GM23338 (cell line): Measurements from ENCODE around the gene CEP89. TPM values are rescaled to one million over a fixed set of nuclear protein-coding genes. Genes with fewer than 3 reads are reported as not detected.

Experiments
- ATAC-seq: fragments of 200-7000 bp; cut with Tn5 transposase; 3 replicates; pipeline ENCODE4 v1.9.1; 2020
- DNase-seq: peaks from one replicate; pipeline ENCODE4 v3.0.0-alpha.2; 2015; ENCODE audit warnings: low spot score
- H2AFZ ChIP-seq: fragments of 200-600 bp; sonication (generic); 2 replicates; pipeline ENCODE4 v1.8.0; 2016; ENCODE audit warnings: antibody characterized with exemption, mild to moderate bottlenecking, moderate library complexity
- H3F3A ChIP-seq: fragments of 200-600 bp; sonication (generic); replicated peaks from 2 replicates; pipeline ENCODE4 v1.8.0; 2017; ENCODE audit warnings: antibody characterized with exemption, mixed run types, low read depth
- H3K27ac ChIP-seq: fragments of 200-600 bp; sonication (generic); 2 replicates; pipeline ENCODE4 v1.6.1; 2016; ENCODE audit warnings: low read depth
- H3K27me3 ChIP-seq: fragments of 200-600 bp; sonication (generic); 2 replicates; pipeline ENCODE4 v1.8.0; 2016; ENCODE audit warnings: mild to moderate bottlenecking, mixed run types, moderate library complexity; ENCODE audit not compliant: insufficient read depth
- H3K36me3 ChIP-seq: fragments of 200-600 bp; sonication (generic); 2 replicates; pipeline ENCODE4 v1.8.0; 2016; ENCODE audit warnings: mild to moderate bottlenecking; ENCODE audit not compliant: insufficient read depth
- H3K4me1 ChIP-seq: fragments of 200-600 bp; sonication (generic); 2 replicates; pipeline ENCODE4 v1.8.0; 2016; ENCODE audit warnings: mild to moderate bottlenecking, moderate library complexity; ENCODE audit not compliant: insufficient read depth
- H3K4me2 ChIP-seq: fragments of 200-600 bp; sonication (generic); 2 replicates; pipeline ENCODE4 v1.7.1; 2017; ENCODE audit warnings: mixed run types
- H3K4me3 ChIP-seq: fragments of 200-600 bp; sonication (generic); 2 replicates; pipeline ENCODE4 v1.6.1; 2016; ENCODE audit warnings: mixed run types
- H3K79me2 ChIP-seq: fragments of 200-600 bp; sonication (generic); replicated peaks from 2 replicates; pipeline ENCODE4 v1.8.0; 2017; ENCODE audit warnings: mild to moderate bottlenecking; ENCODE audit not compliant: insufficient read depth
- H3K9me2 ChIP-seq: fragments of 200-600 bp; sonication (generic); 2 replicates; pipeline ENCODE4 v1.8.0; 2017; ENCODE audit not compliant: insufficient read depth
- H4K20me1 ChIP-seq: fragments of 200-600 bp; sonication (generic); replicated peaks from 2 replicates; pipeline ENCODE4 v1.8.0; 2017; ENCODE audit warnings: mild to moderate bottlenecking; ENCODE audit not compliant: insufficient read depth
- H3K27ac Mint-ChIP-seq: 2 replicates; pipeline ENCODE4 v1.8.0; 2020; ENCODE audit warnings: inconsistent platforms, mild to moderate bottlenecking, moderate library complexity, mixed read lengths
- H3K27me3 Mint-ChIP-seq: 3 replicates; pipeline ENCODE4 v1.8.0; 2022; ENCODE audit warnings: low read depth, mild to moderate bottlenecking, moderate library complexity, mixed read lengths, inconsistent platforms; ENCODE audit not compliant: insufficient read depth, poor library complexity
- H3K36me3 Mint-ChIP-seq: 3 replicates; pipeline ENCODE4 v1.8.0; 2021; ENCODE audit warnings: low read depth, mild to moderate bottlenecking, inconsistent platforms, moderate library complexity, mixed read lengths
- H3K4me1 Mint-ChIP-seq: 3 replicates; pipeline ENCODE4 v1.8.0; 2020; ENCODE audit warnings: mild to moderate bottlenecking, inconsistent platforms, mixed read lengths
- H3K4me3 Mint-ChIP-seq: 3 replicates; pipeline ENCODE4 v1.8.0; 2021; ENCODE audit warnings: moderate library complexity, mild to moderate bottlenecking, inconsistent platforms, mixed read lengths
- H3K9me3 Mint-ChIP-seq: 3 replicates; pipeline ENCODE4 v1.8.0; 2020; ENCODE audit warnings: moderate library complexity, mild to moderate bottlenecking, inconsistent platforms, mixed read lengths
- CREB1 ChIP-seq: fragments of 250-450 bp; sonication (Bioruptor Pico); IDR thresholded peaks from 2 replicates; pipeline ENCODE4 v1.5.0; 2020; ENCODE audit warnings: low read depth, mild to moderate bottlenecking, moderate library complexity
- EZH2 ChIP-seq: fragments of 200-600 bp; sonication (generic); IDR thresholded peaks from one replicate; pipeline ENCODE4 v1.8.0; 2017; ENCODE audit warnings: antibody characterized with exemption, mild to moderate bottlenecking, low read depth; ENCODE audit not compliant: unreplicated experiment
- JUNB ChIP-seq: IDR thresholded peaks from one replicate; pipeline ENCODE4 v1.6.1; 2016; ENCODE audit warnings: antibody characterized with exemption; ENCODE audit not compliant: unreplicated experiment
- NANOG ChIP-seq: IDR thresholded peaks from 2 replicates; pipeline ENCODE4 v1.6.1; 2016; ENCODE audit warnings: antibody characterized with exemption, borderline replicate concordance
- ZNF331 ChIP-seq: fragments of 250-450 bp; sonication (Bioruptor Pico); IDR thresholded peaks from 2 replicates; pipeline ENCODE4 v1.5.0; 2020; ENCODE audit warnings: low read depth, mild to moderate bottlenecking, moderate library complexity
- polyA plus RNA-seq: library from polyadenylated mRNA; unstranded; fragments of >200 nt; fragmentation: Nextera tagmentation; extraction: Ambion mirVana; gene quantifications from 2 replicates; pipeline ENCODE4 v1.2.1, GENCODE V29; 2016
- total RNA-seq: library from RNA; depleted of rRNA; stranded (reverse); fragments of >200 nt; shearing (Covaris generic); gene quantifications from 2 replicates; pipeline ENCODE4 v1.2.3, GENCODE V29; 2014
- TF ChIP-seq, protein P1 (sequence below): fragments of 250-450 bp; sonication (Bioruptor Pico); IDR thresholded peaks from 2 replicates; pipeline ENCODE4 v1.5.0; 2020; ENCODE audit warnings: mild to moderate bottlenecking, moderate library complexity
- TF ChIP-seq, protein P2 (sequence below), 2 experiments: fragments of 200-600 bp in 1 of 2; sonication (generic) in 1 of 2; conservative IDR thresholded peaks; 2 replicates each; pipeline versions ENCODE4 v1.5.1 to v1.6.1; 2016 to 2017; ENCODE audit warnings: antibody characterized with exemption in 2 of 2, low read depth in 2 of 2, mild to moderate bottlenecking in 2 of 2, moderate library complexity in 1 of 2
- TF ChIP-seq, protein P3 (sequence below): IDR thresholded peaks from 2 replicates; pipeline ENCODE4 v1.6.1; 2016; ENCODE audit warnings: antibody characterized with exemption

The CEP89 gene
- total and polyA plus RNA-seq, 2 experiments from 2014 or later: 13.4 to 17.5 TPM

DNA sequence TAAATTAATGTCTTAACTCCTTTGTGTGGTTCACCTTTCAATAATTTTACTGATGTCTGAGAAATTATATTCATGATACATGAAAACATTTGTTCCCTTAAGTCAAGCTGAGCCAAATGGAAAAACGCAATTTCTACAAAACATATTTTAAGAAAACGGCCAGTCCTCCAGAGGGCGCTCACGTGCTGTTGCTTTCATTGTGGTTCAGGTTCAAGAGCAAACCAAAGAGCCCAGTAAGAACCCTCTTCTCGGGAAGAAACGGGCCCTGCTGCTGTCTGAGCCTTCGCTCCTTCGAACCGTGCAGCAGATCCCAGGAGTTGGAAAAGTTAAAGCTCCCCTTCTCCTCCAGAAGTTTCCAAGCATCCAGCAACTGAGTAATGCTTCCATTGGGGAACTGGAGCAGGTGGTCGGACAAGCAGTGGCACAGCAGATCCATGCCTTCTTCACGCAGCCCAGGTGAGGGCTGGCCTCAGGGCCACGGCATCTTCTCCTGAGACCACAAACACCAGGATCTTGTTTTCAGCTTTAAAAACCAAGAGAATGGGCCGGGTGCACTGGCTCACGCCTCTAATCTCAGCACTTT is 4.6 kb upstream of the CEP89 start:
- Histone ChIP-seq H4K20me1 (no peaks in the 10 kb centered on the region), H3F3A (0 out of 2 replicates have a peak, but pooled peaks cover 4% of the 10 kb centered on the region), H3K27me3 (no peaks in the 10 kb centered on the region), H3K9me2 (no peaks in the 10 kb centered on the region), H3K4me2 (no peak overlapping the region), H3K36me3 (no peaks in the 10 kb centered on the region), H3K4me1 (no peaks in the 10 kb centered on the region), H2AFZ (no peak overlapping the region), H3K27ac (0 out of 2 replicates have a peak overlapping the region, but pooled peaks have one; percentile 42), H3K79me2 (peaks cover 2% of the 10 kb centered on the region; the same call in 1 of the 2 replicates), H3K4me3 (no peak overlapping the region)
- peak; percentile 85 for DNase-seq
- no peaks in the 10 kb centered on the region for H3K4me1 Mint-ChIP-seq
- no peak overlapping the region for H3K27ac Mint-ChIP-seq
- H3K36me3 Mint-ChIP-seq: peaks cover 38% of the 10 kb centered on the region
- peak; percentile 6; the same call in 2 of the 3 replicates for ATAC-seq
- peaks cover 7% of the 10 kb centered on the region for H3K27me3 Mint-ChIP-seq
- TF ChIP-seq NANOG (no peak), EZH2 (no peak), JUNB (no peak), ZNF331 (CRISPR knock-in tag) (no peak), CREB1 (CRISPR knock-in tag) (no peak)
- TF ChIP-seq, protein P1, sequence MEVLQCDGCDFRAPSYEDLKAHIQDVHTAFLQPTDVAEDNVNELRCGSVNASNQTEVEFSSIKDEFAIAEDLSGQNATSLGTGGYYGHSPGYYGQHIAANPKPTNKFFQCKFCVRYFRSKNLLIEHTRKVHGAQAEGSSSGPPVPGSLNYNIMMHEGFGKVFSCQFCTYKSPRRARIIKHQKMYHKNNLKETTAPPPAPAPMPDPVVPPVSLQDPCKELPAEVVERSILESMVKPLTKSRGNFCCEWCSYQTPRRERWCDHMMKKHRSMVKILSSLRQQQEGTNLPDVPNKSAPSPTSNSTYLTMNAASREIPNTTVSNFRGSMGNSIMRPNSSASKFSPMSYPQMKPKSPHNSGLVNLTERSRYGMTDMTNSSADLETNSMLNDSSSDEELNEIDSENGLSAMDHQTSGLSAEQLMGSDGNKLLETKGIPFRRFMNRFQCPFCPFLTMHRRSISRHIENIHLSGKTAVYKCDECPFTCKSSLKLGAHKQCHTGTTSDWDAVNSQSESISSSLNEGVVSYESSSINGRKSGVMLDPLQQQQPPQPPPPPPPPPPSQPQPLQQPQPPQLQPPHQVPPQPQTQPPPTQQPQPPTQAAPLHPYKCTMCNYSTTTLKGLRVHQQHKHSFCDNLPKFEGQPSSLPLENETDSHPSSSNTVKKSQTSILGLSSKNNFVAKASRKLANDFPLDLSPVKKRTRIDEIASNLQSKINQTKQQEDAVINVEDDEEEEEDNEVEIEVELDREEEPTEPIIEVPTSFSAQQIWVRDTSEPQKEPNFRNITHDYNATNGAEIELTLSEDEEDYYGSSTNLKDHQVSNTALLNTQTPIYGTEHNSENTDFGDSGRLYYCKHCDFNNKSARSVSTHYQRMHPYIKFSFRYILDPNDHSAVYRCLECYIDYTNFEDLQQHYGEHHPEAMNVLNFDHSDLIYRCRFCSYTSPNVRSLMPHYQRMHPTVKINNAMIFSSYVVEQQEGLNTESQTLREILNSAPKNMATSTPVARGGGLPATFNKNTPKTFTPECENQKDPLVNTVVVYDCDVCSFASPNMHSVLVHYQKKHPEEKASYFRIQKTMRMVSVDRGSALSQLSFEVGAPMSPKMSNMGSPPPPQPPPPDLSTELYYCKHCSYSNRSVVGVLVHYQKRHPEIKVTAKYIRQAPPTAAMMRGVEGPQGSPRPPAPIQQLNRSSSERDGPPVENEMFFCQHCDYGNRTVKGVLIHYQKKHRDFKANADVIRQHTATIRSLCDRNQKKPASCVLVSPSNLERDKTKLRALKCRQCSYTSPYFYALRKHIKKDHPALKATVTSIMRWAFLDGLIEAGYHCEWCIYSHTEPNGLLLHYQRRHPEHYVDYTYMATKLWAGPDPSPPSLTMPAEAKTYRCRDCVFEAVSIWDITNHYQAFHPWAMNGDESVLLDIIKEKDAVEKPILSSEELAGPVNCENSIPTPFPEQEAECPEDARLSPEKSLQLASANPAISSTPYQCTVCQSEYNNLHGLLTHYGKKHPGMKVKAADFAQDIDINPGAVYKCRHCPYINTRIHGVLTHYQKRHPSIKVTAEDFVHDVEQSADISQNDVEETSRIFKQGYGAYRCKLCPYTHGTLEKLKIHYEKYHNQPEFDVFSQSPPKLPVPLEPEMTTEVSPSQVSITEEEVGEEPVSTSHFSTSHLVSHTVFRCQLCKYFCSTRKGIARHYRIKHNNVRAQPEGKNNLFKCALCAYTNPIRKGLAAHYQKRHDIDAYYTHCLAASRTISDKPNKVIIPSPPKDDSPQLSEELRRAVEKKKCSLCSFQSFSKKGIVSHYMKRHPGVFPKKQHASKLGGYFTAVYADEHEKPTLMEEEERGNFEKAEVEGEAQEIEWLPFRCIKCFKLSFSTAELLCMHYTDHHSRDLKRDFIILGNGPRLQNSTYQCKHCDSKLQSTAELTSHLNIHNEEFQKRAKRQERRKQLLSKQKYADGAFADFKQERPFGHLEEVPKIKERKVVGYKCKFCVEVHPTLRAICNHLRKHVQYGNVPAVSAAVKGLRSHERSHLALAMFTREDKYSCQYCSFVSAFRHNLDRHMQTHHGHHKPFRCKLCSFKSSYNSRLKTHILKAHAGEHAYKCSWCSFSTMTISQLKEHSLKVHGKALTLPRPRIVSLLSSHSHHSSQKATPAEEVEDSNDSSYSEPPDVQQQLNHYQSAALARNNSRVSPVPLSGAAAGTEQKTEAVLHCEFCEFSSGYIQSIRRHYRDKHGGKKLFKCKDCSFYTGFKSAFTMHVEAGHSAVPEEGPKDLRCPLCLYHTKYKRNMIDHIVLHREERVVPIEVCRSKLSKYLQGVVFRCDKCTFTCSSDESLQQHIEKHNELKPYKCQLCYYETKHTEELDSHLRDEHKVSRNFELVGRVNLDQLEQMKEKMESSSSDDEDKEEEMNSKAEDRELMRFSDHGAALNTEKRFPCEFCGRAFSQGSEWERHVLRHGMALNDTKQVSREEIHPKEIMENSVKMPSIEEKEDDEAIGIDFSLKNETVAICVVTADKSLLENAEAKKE (CRISPR knock-in tag): no peak
- TF ChIP-seq, protein P2, sequence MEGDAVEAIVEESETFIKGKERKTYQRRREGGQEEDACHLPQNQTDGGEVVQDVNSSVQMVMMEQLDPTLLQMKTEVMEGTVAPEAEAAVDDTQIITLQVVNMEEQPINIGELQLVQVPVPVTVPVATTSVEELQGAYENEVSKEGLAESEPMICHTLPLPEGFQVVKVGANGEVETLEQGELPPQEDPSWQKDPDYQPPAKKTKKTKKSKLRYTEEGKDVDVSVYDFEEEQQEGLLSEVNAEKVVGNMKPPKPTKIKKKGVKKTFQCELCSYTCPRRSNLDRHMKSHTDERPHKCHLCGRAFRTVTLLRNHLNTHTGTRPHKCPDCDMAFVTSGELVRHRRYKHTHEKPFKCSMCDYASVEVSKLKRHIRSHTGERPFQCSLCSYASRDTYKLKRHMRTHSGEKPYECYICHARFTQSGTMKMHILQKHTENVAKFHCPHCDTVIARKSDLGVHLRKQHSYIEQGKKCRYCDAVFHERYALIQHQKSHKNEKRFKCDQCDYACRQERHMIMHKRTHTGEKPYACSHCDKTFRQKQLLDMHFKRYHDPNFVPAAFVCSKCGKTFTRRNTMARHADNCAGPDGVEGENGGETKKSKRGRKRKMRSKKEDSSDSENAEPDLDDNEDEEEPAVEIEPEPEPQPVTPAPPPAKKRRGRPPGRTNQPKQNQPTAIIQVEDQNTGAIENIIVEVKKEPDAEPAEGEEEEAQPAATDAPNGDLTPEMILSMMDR (conservative IDR thresholded peaks at IDR 0.05; ENCODE audit: low read depth in 2 of 2): peak; percentile 87 to 94
- TF ChIP-seq, protein P3, sequence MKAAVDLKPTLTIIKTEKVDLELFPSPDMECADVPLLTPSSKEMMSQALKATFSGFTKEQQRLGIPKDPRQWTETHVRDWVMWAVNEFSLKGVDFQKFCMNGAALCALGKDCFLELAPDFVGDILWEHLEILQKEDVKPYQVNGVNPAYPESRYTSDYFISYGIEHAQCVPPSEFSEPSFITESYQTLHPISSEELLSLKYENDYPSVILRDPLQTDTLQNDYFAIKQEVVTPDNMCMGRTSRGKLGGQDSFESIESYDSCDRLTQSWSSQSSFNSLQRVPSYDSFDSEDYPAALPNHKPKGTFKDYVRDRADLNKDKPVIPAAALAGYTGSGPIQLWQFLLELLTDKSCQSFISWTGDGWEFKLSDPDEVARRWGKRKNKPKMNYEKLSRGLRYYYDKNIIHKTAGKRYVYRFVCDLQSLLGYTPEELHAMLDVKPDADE: no peak
- no peak overlapping the region for H3K4me3 Mint-ChIP-seq
- no peaks in the 10 kb centered on the region for H3K9me3 Mint-ChIP-seq
